Measurements from ENCODE around the gene WNT8B.

- TF ChIP-seq RNF2 (conservative IDR thresholded peaks at IDR 0.05; ENCODE audit: low read depth) = no peak
- no peak for TF ChIP-seq HIVEP1 (CRISPR knock-in tag; IDR thresholded peaks at IDR 0.05)
- TF ChIP-seq GTF2F1 (IDR thresholded peaks at IDR 0.05; ENCODE audit: low read length) = no peak
- no peak for TF ChIP-seq ZNF709 (CRISPR knock-in tag; IDR thresholded peaks at IDR 0.05)
- no peak for TF ChIP-seq ZZZ3 (CRISPR knock-in tag; IDR thresholded peaks at IDR 0.05; ENCODE audit: borderline replicate concordance)
- TF ChIP-seq CTCF (CRISPR knock-in tag; IDR thresholded peaks at IDR 0.05) = no peak
Observed at GRCh38 chr10:100479037-100479436, 16.2 kb downstream of the WNT8B start.

Data from HepG2 (cell line).